WTC11 (cell line): ENCODE measurements around the gene SOCS1. TPM values are rescaled to one million over a fixed set of nuclear protein-coding genes. Genes with fewer than 3 reads are reported as not detected.

Source experiments
- ATAC-seq: fragments of 200-7000 bp; cut with Tn5 transposase; 2 replicates; pipeline ENCODE4 v1.10.0; 2021; ENCODE audit warnings: mild to moderate bottlenecking, moderate library complexity
- CTCF ChIA-PET: fragments of 300-600 bp; sonication (Branson Sonifier 250); formaldehyde crosslinking; loops from one replicate; lab custom pipeline; 2021; ENCODE audit warnings: antibody characterized with exemption; lab: Charles Lee
- POLR2A ChIA-PET: fragments of 350-600 bp; sonication (Branson Sonifier 250); formaldehyde crosslinking; loops from one replicate; lab custom pipeline; 2021; ENCODE audit warnings: antibody characterized with exemption; lab: Charles Lee
- DNase-seq: peaks from one replicate; pipeline ENCODE4 v3.0.0; 2021; ENCODE audit warnings: low spot score
- H3K27ac Mint-ChIP-seq: 2 replicates; pipeline ENCODE4 v1.8.0; 2021; ENCODE audit warnings: mixed read lengths
- H3K27me3 Mint-ChIP-seq: 2 replicates; pipeline ENCODE4 v1.8.0; 2021; ENCODE audit warnings: low read depth, mild to moderate bottlenecking, moderate library complexity, mixed read lengths
- H3K36me3 Mint-ChIP-seq: 2 replicates; pipeline ENCODE4 v1.8.0; 2021; ENCODE audit warnings: mixed read lengths
- H3K4me1 Mint-ChIP-seq: 2 replicates; pipeline ENCODE4 v1.8.0; 2022; ENCODE audit warnings: mixed read lengths
- H3K4me3 Mint-ChIP-seq: 2 replicates; pipeline ENCODE4 v1.8.0; 2021; ENCODE audit warnings: mild to moderate bottlenecking, moderate library complexity, mixed read lengths
- H3K9me3 Mint-ChIP-seq: 2 replicates; pipeline ENCODE4 v1.8.0; 2021; ENCODE audit warnings: mixed read lengths
- AFF4 ChIP-seq: sonication (generic); formaldehyde crosslinking; IDR thresholded peaks from 2 replicates; pipeline ENCODE4 v1.8.1; 2023; ENCODE audit warnings: mild to moderate bottlenecking, missing genetic modification reagents, borderline replicate concordance
- ATF3 ChIP-seq: sonication (generic); formaldehyde crosslinking; conservative IDR thresholded peaks from 2 replicates; pipeline ENCODE4 v1.8.1; 2022; ENCODE audit warnings: mild to moderate bottlenecking, missing genetic modification reagents
- CREM ChIP-seq: sonication (generic); formaldehyde crosslinking; IDR thresholded peaks from 2 replicates; pipeline ENCODE4 v1.8.1; 2022; ENCODE audit warnings: mild to moderate bottlenecking, missing genetic modification reagents, moderate library complexity
- FOXK1 ChIP-seq: sonication (generic); formaldehyde crosslinking; IDR thresholded peaks from 2 replicates; pipeline ENCODE4 v1.8.0; 2022; ENCODE audit warnings: mild to moderate bottlenecking, moderate library complexity, missing genetic modification reagents
- GABPB1 ChIP-seq: sonication (generic); formaldehyde crosslinking; IDR thresholded peaks from 2 replicates; pipeline ENCODE4 v1.8.1; 2023; ENCODE audit warnings: mild to moderate bottlenecking, missing genetic modification reagents
- JAZF1 ChIP-seq: fragments of 250-450 bp; sonication (Bioruptor Pico); IDR thresholded peaks from 2 replicates; pipeline ENCODE4 v1.9.0; 2021; ENCODE audit warnings: moderate library complexity, mild to moderate bottlenecking, inconsistent platforms
- MLX ChIP-seq: sonication (generic); formaldehyde crosslinking; IDR thresholded peaks from 2 replicates; pipeline ENCODE4 v1.8.1; 2023; ENCODE audit warnings: mild to moderate bottlenecking, missing genetic modification reagents, moderate library complexity
- MXD4 ChIP-seq: fragments of 250-450 bp; sonication (Bioruptor Pico); IDR thresholded peaks from 2 replicates; pipeline ENCODE4 v1.8.0; 2021; ENCODE audit warnings: mild to moderate bottlenecking, moderate library complexity, borderline replicate concordance
- MYBL2 ChIP-seq: sonication (generic); formaldehyde crosslinking; IDR thresholded peaks from 2 replicates; pipeline ENCODE4 v1.8.1; 2023; ENCODE audit warnings: mild to moderate bottlenecking, moderate library complexity, missing genetic modification reagents
- SP1 ChIP-seq: sonication (generic); formaldehyde crosslinking; conservative IDR thresholded peaks from 2 replicates; pipeline ENCODE4 v1.8.1; 2022; ENCODE audit warnings: missing genetic modification reagents
- STAT6 ChIP-seq: sonication (generic); formaldehyde crosslinking; conservative IDR thresholded peaks from 2 replicates; pipeline ENCODE4 v1.8.1; 2023; ENCODE audit warnings: mild to moderate bottlenecking, low read depth, missing genetic modification reagents, moderate library complexity
- ZNF281 ChIP-seq: sonication (generic); formaldehyde crosslinking; IDR thresholded peaks from 2 replicates; pipeline ENCODE4 v1.8.0; 2023; ENCODE audit warnings: mild to moderate bottlenecking, missing genetic modification reagents
- ZNF512 ChIP-seq: sonication (generic); formaldehyde crosslinking; IDR thresholded peaks from 2 replicates; pipeline ENCODE4 v1.8.1; 2022; ENCODE audit warnings: missing genetic modification reagents, borderline replicate concordance
- total RNA-seq: library from RNA; stranded (reverse); gene quantifications from 3 replicates; pipeline ENCODE4 v1.2.3, GENCODE V29; 2021

Gene SOCS1
- total RNA-seq, 1 experiment from 2014 or later, result 62.3 TPM

- TF ChIP-seq ZNF512, result no peak
- TF ChIP-seq MXD4, result no peak
- no peak for TF ChIP-seq ZNF281 (CRISPR knock-in tag)
- TF ChIP-seq MYBL2 (CRISPR knock-in tag), result no peak
- TF ChIP-seq CREM (CRISPR knock-in tag), result no peak
- no peak for TF ChIP-seq MLX (CRISPR knock-in tag)
Observed at GRCh38 chr16:11297492-11298142, 41.6 kb upstream of the SOCS1 start (continued).

GRCh38 chr16:11296706-11297491 lies 40.9 kb upstream of the SOCS1 start:
- TF ChIP-seq GABPB1 (peak; percentile 26; the same call in 1 of the 2 replicates), FOXK1 (CRISPR knock-in tag) (no peak), CREM (CRISPR knock-in tag) (no peak), STAT6 (CRISPR knock-in tag) (no peak), ATF3 (CRISPR knock-in tag) (no peak), JAZF1 (CRISPR knock-in tag) (no peak), SP1 (CRISPR knock-in tag) (no peak), AFF4 (CRISPR knock-in tag) (no peak)
- Mint-ChIP-seq H3K27ac (peak overlapping the region; percentile 28), H3K9me3 (no peaks in the 10 kb centered on the region), H3K4me3 (no peak overlapping the region), H3K4me1 (peaks cover 33% of the 10 kb centered on the region), H3K36me3 (no peaks in the 10 kb centered on the region), H3K27me3 (no peaks in the 10 kb centered on the region; the same call in 1 of the 2 replicates)
- ATAC-seq (no peak), DNase-seq (no peak)
- ChIA-PET CTCF (interaction anchor here (0.9 to 3.4 kb wide), 10 partner anchors 11 to 313 kb away, joined by 3 to 29 read pairs (median 4); partner anchors contain the start of gene SOCS1), POLR2A (no interaction called here)
